Measurements from ENCODE around the gene PROSER2. TPM values are rescaled to one million over a fixed set of nuclear protein-coding genes. Genes with fewer than 3 reads are reported as not detected.
"Not testable (repeated sequence)": the region's sequence is repeated elsewhere in the genome, so short reads cannot be mapped to it uniquely, and the experiment has no call there.

Gene PROSER2
- total RNA-seq, 1 donor from 2014 or later: 0.32 TPM

GRCh38 chr10:11884706-11885423 is 61.7 kb downstream of the PROSER2 start:
- intact Hi-C loops (cut with micrococcal nuclease): no loop called here

GRCh38 chr10:11885437-11886137 is 62.4 kb downstream of the PROSER2 start:
- intact Hi-C loops (cut with micrococcal nuclease): no loop called here

- intact Hi-C loops (cut with micrococcal nuclease): no loop called here
Measured at GRCh38 chr10:11886138-11886474, 63.0 kb downstream of the PROSER2 start.

- intact Hi-C loops (cut with micrococcal nuclease): no loop called here
Measured at GRCh38 chr10:11886851-11887250, 63.7 kb downstream of the PROSER2 start.

GRCh38 chr10:11887381-11888227 is 64.4 kb downstream of the PROSER2 start:
- intact Hi-C loops (cut with micrococcal nuclease): no loop called here

- intact Hi-C loops (cut with micrococcal nuclease): not testable (repeated sequence)
Measured at GRCh38 chr10:11889263-11889662, 66.1 kb downstream of the PROSER2 start.

- intact Hi-C loops (cut with micrococcal nuclease): no loop called here
Measured at GRCh38 chr10:11891776-11892486, 68.8 kb downstream of the PROSER2 start.

- intact Hi-C loops (cut with micrococcal nuclease): no loop called here
Measured at GRCh38 chr10:11893749-11894278, 70.7 kb downstream of the PROSER2 start.

GRCh38 chr10:11894381-11895107 is 71.4 kb downstream of the PROSER2 start:
- intact Hi-C loops (cut with micrococcal nuclease): no loop called here

GRCh38 chr10:11895108-11895466 is 71.9 kb downstream of the PROSER2 start:
- intact Hi-C loops (cut with micrococcal nuclease): no loop called here

GRCh38 chr10:11895598-11895997 is 72.4 kb downstream of the PROSER2 start:
- intact Hi-C loops (cut with micrococcal nuclease): no loop called here

GRCh38 chr10:11896549-11897200 is 73.5 kb downstream of the PROSER2 start:
- intact Hi-C loops (cut with micrococcal nuclease): no loop called here

GRCh38 chr10:11898033-11898371 is 74.8 kb downstream of the PROSER2 start:
- intact Hi-C loops (cut with micrococcal nuclease): no loop called here

- intact Hi-C loops (cut with micrococcal nuclease): no loop called here
Measured at GRCh38 chr10:11898372-11899066, 75.4 kb downstream of the PROSER2 start.

GRCh38 chr10:11899067-11899876 is 76.1 kb downstream of the PROSER2 start:
- intact Hi-C loops (cut with micrococcal nuclease): no loop called here

GRCh38 chr10:11901036-11901301 is 77.8 kb downstream of the PROSER2 start:
- intact Hi-C loops (cut with micrococcal nuclease): no loop called here

GRCh38 chr10:11901454-11901832 is 78.3 kb downstream of the PROSER2 start:
- intact Hi-C loops (cut with micrococcal nuclease): no loop called here

- intact Hi-C loops (cut with micrococcal nuclease): no loop called here
Measured at GRCh38 chr10:11901833-11902475, 78.8 kb downstream of the PROSER2 start.

- intact Hi-C loops (cut with micrococcal nuclease): no loop called here
Measured at GRCh38 chr10:11902646-11903045, 79.5 kb downstream of the PROSER2 start.

Measured in T-helper 2 cell treated with Interferon-gamma antibody and Interleukin-4, amounts not matched to agents 100 ng/mL and 5 ng/mL, for 36 hours (primary cell).